GM12873 (cell line): ENCODE measurements around the gene WWOX.

Source experiments
- TF ChIP-seq, protein P1 (sequence below): IDR thresholded peaks from 2 replicates; pipeline ENCODE4 v1.5.1; 2012; ENCODE audit warnings: low read depth, mild to moderate bottlenecking, moderate library complexity, low read length, control low read depth; ENCODE audit not compliant: insufficient read depth; ENCODE audit errors: missing control alignments

Gene WWOX

DNA sequence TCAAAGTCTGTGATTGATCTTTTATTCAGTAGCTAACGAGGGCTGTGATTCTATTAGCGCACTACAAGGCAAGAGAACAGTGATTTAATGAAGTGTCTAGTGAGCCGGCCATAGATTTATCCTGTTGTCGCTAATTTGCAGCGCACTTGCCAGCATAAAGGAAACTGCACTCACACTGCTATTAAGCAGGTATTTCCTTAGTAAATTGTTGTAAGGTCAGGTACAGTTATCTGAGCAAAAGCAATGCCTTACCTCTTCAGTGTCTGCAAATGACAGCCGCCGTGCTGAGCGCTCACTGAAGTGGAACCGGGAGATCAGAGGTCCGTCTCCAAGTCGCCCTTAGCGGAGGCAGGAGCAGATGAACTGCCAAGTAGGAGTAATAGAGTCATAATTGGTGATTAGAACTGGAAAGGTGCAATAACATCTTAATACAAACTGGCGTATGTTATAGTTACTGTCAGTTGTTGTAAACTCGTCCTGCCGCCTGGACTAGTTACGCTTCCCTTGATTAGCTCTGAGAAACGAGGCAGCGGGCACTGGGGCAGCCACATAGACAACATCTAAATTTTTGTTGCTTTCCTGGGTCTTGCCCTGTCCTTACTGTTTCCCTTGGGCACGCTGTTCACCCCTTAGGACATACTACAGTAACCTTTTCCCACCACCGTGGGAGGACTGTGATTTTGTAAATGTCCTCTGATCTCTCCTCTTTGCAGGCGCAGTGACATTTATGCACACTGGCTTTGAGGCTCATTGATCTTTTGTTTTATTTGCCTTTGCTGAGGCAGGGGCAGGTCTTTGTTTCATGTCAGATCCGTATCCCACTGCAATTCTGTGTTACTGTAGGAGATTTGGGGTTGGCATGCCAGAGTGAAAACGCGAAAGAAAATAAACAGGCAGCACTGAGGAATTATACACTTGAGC is 363.1 kb downstream of the WWOX start:
- TF ChIP-seq, protein P1, sequence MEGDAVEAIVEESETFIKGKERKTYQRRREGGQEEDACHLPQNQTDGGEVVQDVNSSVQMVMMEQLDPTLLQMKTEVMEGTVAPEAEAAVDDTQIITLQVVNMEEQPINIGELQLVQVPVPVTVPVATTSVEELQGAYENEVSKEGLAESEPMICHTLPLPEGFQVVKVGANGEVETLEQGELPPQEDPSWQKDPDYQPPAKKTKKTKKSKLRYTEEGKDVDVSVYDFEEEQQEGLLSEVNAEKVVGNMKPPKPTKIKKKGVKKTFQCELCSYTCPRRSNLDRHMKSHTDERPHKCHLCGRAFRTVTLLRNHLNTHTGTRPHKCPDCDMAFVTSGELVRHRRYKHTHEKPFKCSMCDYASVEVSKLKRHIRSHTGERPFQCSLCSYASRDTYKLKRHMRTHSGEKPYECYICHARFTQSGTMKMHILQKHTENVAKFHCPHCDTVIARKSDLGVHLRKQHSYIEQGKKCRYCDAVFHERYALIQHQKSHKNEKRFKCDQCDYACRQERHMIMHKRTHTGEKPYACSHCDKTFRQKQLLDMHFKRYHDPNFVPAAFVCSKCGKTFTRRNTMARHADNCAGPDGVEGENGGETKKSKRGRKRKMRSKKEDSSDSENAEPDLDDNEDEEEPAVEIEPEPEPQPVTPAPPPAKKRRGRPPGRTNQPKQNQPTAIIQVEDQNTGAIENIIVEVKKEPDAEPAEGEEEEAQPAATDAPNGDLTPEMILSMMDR, result no peak

DNA sequence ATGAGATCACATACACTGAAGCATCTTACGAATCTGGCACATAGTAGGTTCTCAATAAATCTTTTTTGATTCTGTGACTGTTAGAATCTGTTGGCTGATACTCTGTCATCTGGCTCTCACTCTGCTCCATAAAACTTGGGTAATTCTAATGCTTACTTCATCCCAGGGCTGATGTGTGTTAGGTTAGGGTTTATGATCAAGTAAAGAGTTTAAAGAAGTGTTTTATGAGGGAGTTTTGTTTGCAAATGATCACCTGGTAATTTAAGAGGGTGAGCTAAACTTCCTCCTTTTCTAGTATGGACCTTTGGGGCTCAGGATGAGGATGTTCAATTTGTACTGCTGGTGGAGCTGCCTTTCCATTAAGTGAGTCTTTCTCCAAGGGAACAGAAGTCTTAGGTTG is 364.1 kb downstream of the WWOX start:
- TF ChIP-seq, protein P1, result no peak

DNA sequence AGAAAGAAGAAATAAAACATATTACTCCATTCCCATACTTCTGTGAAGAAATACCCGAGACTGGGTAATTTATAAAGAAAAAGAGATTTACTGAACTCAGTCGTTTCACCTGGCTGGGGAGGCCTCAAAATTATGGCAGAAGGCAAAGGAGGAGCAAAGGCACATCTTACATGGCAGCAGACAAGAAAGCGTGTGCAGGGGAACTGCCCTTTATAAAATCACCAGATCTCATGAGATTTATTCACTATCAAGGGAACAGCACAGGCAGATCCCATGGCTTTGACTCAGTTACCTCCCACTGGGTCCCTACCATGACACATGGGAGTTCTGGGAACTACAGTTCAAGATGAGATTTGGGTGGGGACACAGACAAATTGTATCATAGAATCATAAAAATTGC is 365.4 kb downstream of the WWOX start:
- TF ChIP-seq, protein P1, result no peak

DNA sequence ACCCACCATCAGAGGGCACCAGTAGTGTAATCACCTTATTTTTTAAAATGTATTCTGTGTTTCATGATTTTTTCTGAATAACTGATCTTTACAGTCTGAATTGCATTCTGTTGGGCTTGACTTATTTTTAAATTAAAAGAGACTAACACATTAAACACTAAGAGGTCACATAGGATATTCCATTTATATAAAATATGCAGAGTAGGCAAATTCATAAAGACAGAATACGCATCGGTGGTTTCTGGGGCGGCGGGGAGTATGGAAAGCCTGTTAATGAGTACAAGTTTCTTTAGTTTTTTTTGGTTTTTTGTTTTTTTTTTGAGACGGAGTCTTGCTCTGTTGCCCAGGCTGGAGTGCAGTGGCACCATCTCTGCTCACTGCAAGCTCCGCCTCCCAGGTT is 366.3 kb downstream of the WWOX start:
- TF ChIP-seq, protein P1, result no peak

DNA sequence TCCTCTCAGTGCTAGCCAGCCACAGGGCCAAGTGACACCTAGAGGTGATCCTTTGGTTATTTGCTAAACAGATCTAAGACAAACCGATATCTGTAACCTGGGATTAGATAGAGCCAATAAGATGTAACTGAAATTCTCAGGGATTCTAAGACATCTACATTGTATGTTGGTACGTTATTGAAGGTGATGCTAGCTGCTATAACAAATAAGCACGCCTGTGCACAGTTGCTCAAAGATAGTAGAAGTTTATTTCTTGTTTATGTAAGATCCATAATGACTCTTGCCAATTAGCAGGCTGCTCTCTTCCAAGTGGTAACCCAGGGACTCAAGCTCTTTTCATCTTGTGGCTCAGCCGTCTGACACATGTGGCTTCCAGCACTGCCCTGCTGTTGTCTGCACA is 370.3 kb downstream of the WWOX start:
- TF ChIP-seq, protein P1, result no peak

DNA sequence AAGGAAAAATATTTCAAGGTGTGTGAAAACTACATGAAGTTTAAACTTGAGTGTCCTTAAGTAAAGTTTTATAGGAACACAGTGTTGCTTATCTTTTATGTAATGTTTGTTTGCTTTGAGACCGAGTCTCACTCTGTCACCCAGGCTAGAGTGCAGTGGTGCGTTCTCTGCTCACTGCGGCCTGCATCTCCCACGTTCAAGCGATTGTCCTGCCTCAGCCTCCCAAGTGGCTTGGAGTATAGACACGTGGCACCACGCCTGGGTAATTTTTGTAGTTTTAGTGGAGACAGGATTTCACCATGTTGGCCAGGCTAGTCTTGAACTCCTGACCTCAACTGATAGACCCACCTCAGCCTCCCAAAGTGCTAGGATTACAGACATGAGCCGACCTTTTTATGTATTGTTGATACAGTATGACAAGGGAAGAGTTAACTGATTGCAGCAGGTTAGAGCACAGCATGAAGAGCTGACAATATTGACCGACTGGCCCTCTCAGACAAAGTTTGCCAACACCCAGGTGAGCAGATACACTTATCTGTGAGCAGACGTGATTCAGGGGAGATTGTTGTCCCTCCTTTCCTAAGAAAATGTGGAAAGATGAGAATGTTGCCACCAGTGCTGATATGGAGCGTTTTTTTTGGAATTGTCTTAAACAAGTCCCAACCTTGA is 373.7 kb downstream of the WWOX start:
- TF ChIP-seq, protein P1, result no peak

DNA sequence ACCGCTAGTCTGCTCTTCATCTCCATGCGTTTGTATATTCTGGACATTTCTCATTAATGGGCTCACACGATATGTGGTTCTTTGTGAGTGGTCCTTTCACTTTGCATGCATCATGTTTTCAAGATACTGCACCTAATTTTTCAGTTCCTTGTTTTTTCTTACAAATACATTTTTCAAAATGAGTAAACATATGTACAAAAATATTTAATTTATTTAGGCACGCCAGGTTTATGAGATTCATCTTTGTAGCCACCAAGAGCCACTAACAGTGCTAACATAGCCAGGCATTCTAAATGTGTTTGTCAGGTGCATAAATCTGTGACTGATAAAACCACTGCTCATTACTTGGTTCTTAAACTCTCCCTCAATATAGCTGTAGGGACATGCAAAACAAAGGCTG is 375.3 kb downstream of the WWOX start:
- TF ChIP-seq, protein P1, result no peak
